NCI-H69 (cell line): ENCODE data around the gene HOXB6.

ENCODE experiments used
- DNase-seq: peaks from one replicate; lab custom pipeline; 2025; lab: John Stamatoyannopoulos, UW

Gene HOXB6

GRCh38 chr17:48604770-48605329 lies at the start of gene HOXB6:
TSS of gene HOXB6 (minus strand) at chr17:48604986. CDS start at chr17:48598150, 6,836 bp downstream.
- DNase-seq, result no peak

GRCh38 chr17:48649741-48650140 lies 45.0 kb upstream of the HOXB6 start:
- DNase-seq, result no peak

- DNase-seq, result no peak
These were observed 43.1 kb upstream of the HOXB6 start for GRCh38 chr17:48647963-48648245.

- DNase-seq, result peak; percentile 67
These were observed 42.5 kb upstream of the HOXB6 start for GRCh38 chr17:48647103-48647962.

- DNase-seq, result peak; percentile 88
These were observed 41.7 kb upstream of the HOXB6 start for GRCh38 chr17:48646183-48647102.

DNA sequence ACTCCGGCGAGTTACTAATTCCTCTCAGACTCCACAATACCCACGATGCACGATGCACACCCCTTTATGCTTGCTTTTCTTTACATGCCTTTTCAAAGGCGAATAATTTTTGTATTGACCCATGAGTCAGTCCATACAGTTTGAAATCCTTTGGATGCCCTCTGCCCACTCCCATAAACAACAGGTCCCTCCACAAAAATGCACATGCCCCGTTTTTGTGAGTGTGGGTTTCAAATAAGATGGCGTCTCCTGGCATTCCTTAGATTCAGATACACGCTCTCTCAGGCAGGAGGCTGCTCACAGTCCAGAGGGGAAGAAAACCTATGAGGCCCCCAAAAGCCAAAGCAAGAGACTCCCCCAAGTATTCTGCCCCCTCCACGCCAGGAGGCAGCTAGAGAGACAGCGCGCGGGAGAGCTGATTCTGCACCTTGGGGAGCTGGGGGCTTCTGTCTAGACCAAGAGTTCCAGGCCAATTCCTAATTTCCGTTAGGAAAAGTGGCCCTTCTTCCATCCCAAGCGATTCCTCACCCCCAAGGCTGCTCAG lies 40.9 kb upstream of the HOXB6 start:
- no peak for DNase-seq

GRCh38 chr17:48644910-48645557 lies 40.2 kb upstream of the HOXB6 start:
- no peak for DNase-seq

DNA sequence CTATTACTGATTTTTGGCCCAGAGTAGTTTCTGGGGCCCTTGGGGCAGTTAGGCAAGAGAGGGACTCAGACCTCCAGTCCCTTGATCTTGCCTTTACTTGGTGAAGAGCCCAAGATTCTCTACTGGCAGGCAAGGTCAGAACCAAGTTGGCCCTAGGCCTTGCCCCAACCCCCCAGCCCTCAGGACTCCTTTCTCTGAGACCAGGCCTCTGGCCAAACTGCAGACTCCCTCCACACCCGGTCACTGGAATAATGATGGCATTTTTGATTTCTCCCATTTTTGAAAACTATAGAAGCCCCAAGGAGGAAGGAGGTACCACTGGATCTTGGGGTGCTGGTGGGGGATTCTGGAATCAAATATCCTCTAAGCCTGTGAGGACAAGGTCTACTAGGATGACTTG lies 39.4 kb upstream of the HOXB6 start:
- DNase-seq, result no peak

DNA sequence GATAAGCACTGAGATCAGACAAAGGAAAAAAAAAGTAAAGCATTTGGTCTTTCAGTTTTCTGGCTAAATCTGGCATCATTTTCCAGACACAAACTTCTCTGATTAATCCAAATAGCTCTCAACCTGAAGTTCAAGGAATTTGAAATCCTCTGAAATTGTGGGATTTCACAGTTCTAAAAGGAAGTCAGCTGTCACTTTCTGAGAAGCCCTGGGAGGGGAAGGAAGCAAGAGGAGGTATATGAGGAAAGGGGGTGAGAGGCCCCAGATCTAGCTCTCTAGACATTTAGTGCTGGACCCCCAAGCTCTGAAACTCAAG lies 38.9 kb upstream of the HOXB6 start:
- no peak for DNase-seq

GRCh38 chr17:48642843-48643696 lies 38.3 kb upstream of the HOXB6 start:
- DNase-seq, result no peak

DNA sequence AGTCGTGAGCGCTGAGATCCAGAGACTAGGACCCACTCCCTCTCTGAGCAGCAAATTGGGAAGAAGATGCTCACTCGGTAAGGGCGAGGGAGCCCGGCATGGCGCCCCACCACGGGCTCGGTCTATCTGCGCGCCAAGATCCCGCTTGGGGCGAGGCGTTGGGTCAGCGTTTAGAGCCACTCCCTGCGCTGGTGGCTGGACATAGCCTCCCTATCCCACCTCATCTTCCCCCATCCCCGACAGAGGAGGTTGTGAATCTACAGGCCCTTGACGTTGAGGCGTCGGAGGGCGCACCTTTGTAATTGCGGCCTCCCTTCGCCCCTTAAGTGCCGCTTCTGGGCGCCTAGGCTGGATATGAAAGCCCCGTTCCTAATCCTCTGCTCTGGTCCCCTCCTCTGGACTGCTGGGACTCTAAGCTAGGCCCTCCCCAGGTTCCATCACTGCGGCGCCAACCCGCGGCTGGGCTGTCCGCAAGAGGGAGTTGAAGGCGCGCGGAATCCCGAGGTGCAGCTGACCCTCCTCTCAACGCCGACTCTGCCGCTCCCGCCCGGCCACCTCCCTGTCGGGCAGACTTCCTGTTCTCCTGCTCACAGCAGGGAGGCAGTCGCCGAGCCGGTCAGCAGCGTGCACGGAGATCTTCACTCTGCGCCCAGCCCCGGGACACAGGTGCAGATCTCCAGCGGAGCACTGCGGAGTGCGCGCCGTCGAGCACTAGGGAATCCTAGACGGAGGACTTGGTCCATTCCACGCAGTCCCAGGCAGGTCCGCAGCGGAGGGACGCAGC lies 37.5 kb upstream of the HOXB6 start:
- DNase-seq, result no peak

- DNase-seq, result peak; percentile 21
These were observed 36.8 kb upstream of the HOXB6 start for GRCh38 chr17:48641541-48642058.

DNA sequence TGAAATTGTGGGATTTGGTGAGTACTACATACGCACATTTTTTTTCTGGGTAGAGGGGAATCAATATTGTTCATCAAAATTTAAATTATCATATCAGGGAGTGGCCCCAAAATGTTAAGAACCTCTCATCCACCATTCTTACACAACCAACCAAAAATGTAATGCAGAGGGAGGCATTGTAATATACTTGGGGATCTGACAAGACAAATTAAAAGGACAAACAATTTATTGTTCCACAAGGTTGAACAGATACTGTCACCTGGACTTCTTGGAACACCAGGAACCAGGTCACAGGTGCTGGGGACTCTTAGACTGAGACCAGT lies 36.0 kb upstream of the HOXB6 start:
- DNase-seq, result no peak

DNA sequence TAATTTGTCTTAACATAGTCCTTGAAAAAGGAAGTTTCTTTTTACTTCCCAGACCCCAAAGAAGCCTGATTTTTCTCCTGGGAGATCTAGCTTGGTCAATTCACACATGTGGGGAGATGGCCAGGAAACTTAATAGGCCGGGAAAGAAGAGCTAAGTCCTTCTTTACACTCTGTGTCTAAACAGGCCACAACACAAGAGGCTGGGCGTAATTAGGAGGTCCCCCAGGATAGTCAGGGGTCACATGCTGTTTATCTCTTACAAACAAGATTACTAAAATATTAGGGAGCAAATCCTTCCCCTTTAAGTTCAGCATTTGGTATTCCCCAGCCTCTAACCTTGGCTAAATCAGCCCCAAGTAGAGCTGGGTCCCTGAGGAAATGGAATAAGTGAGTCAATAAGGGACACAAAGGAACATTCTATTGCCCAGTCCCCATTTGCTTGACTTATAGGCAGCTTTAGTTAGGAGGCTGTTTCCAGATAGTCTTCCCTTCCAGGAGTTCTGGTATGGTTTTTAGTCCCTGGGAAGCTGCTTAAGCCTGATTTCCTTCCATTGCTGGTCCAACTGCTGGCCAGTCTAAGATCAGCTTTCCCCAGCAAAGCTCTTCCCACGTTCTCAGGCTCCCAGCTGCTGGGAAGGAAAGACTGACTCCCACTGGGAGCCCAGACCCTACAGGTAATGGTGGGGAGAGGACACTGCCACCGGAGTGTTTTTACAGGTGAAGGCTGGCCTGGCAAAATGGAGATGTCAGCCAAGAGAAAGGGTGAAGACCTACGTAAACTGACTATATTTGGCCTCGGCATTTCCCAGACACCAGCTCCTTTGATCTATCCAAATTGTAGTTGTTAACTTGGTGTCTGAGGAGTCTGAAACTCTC lies 35.4 kb upstream of the HOXB6 start:
- no peak for DNase-seq

GRCh38 chr17:48639136-48639535 lies 34.4 kb upstream of the HOXB6 start:
- peak; percentile 13 for DNase-seq

DNA sequence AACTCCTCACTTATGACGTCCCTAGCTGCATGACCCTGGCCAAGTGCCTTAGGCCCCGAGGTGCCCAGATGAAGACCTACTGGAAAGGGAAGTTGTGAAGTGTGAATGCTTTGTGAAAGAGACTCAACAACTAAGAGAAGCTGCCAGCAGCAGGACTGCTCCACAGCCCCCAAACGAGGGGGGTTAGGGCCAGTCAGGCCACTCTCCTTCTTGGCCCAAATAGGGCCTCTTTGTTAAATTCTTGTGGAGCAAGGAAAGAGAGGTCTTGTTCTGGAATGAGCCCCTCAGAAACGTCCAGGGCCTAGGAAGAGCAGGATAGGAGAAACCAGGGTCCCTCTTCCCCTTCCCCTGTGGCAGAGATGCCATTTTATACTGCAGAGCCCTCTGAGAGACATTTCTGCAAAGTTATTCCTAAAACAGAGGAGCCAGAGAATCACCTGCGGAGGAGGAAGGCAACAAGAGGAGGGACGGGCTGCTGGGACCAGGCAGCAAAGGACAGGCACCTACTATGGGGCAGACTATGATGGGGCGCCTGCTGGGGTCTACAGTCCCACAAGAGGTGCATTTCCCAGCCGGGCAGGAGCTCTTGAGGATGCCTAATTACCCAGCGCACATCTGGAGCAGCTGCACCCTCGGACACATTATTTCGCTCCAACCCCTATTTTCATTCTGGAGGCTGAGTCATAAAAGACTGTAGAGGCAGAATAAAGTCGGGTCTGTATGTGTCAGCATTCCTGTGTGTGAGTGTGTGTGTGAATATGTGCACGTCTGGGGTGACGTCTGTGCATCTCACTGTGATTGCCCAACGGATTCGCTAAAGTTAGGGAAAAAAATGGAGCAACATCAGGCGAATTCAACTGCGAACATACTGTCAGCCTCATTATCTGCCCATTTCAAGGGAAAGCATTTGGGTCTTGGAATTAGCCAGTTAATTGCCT lies 32.8 kb upstream of the HOXB6 start:
- DNase-seq, result no peak

DNA sequence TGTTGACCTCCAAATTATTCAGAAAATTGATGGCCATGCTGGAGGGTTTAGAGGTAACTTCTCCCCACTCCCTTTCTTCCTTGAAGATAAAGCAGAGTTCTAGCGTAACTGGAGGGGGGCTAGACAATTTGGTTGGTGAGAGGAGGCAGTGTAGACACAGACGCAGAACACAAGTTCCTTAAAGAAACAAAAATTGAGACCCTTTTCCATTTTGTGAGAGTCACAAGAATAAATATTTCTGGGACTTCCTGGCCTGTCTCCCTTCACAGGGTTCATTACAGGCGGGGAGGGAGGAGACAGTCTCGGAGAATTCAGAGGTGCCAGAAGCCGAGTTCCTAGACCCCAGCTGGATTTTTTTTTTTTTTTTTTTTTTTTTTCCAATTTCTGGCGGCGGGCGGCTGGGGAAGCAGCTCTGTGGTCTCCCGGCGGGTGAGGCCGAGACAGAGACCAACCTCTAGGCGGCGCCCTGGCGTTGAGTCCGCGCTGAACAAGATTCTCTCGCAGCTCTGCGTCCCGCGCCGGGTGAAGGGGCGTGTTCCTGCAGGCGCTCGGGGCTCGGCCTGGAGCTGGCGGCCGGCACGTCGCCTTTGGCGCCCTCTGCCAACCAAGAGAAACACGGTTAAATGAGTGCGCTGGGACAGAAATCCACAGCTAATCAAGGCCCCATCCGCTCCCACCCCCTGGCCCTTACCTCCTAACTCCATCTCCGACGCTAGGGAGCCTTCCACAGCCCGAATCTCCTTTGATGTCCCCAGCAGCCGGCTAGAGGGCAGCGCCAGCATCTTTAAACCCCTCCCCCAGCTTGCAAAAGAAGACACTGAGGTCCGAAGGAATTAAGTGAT lies 31.6 kb upstream of the HOXB6 start:
- peak; percentile 87 for DNase-seq
